Thoracic aorta (tissue), 2 donors: ENCODE measurements around the gene WDR18. TPM values are rescaled to one million over a fixed set of nuclear protein-coding genes. Genes with fewer than 3 reads are reported as not detected.

Experiments used
- ATAC-seq: fragments of 150-250 bp; one replicate; pipeline ENCODE4 v1.8.0; 2017; ENCODE audit warnings: low read depth; ENCODE audit not compliant: insufficient number of reproducible peaks, low FRiP score
- DNase-seq: peaks from one replicate; pipeline ENCODE4 v3.0.0-alpha.2; 2020; ENCODE audit warnings: low spot score
- H3K27ac ChIP-seq, 2 donors: fragments of 200-600 bp; sonication (generic); 1 replicate in 1 of 2; 2 replicates in 1 of 2; pipeline ENCODE4 v1.5.1; 2016; ENCODE audit warnings: mild to moderate bottlenecking in 2 of 2, moderate library complexity in 2 of 2
- H3K27me3 ChIP-seq: fragments of 200-600 bp; sonication (generic); replicated peaks from 2 replicates; pipeline ENCODE4 v1.6.0; 2016; ENCODE audit warnings: mild to moderate bottlenecking; ENCODE audit not compliant: insufficient read depth
- H3K36me3 ChIP-seq: fragments of 200-600 bp; sonication (generic); one replicate; pipeline ENCODE4 v1.5.1; 2016
- H3K4me1 ChIP-seq, 2 donors: fragments of 200-600 bp; sonication (generic); 1 replicate in 1 of 2; 2 replicates in 1 of 2; pipeline versions ENCODE4 v1.5.1 to v1.6.0; 2016; ENCODE audit warnings: low read depth in 2 of 2, mild to moderate bottlenecking in 1 of 2; ENCODE audit not compliant: control insufficient read depth in 1 of 2
- H3K4me3 ChIP-seq: fragments of 200-600 bp; sonication (generic); 2 replicates; pipeline ENCODE4 v1.5.1; 2016; ENCODE audit warnings: mild to moderate bottlenecking
- H3K9me3 ChIP-seq: fragments of 200-600 bp; sonication (generic); 2 replicates; pipeline ENCODE4 v1.5.1; 2016
- CTCF ChIP-seq: fragments of 200-600 bp; sonication (generic); IDR thresholded peaks from one replicate; pipeline ENCODE4 v1.5.1; 2019; ENCODE audit warnings: antibody characterized with exemption
- total RNA-seq, 2 donors: library from RNA; depleted of rRNA; stranded (reverse); fragments of >200 nt; gene quantifications; one replicate each; pipeline versions ENCODE4 v1.1.0 to v1.2.3, GENCODE V29; 2016

WDR18 gene
- total RNA-seq, 2 donors from 2014 or later, result 6.8 to 27.6 TPM

DNA sequence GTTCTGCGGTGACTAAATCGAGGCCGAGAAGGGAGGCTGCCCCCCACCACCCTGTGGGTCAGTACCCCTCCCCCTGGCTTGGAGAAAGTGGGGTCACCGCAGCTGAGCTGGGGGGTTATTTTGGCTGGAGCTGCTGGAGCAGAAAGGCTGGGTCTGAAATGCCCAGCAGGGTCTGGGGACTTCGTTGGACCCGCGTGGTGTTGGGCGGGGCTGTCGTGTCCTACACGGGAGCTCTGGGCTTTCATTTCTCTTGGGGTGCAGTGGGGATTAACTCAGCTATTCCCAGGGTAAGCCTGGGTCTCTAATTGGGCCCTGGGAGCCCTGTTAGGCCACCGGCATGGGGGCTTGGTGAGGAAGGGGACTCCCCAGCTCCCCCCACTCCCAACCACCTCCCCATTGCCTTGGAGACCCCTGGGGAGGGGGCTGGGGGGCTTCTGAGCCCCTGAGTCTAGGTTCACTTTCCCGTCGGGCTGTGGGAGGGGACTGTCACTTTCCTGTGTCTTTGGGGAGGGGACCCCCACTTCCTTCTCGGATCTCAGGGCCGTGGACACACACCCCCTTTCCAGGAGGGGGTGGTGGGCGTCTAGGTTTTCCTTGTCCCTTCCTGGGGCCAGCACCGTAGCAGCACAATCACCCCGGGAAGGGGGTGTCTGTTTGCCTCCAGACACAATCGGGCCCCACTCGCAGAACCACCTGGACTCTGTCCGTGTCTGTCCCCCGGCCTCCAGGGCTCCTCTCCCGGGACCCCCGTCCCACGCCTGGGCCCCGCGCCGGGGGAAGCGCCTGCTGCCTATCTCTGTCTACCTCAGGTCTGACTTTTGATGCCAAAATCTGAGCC is 10.2 kb upstream of the WDR18 start:
- TF ChIP-seq CTCF, result no peak
- ATAC-seq, result no peak
- H3K9me3 ChIP-seq, result peaks cover 4% of the 10 kb centered on the region

GRCh38 chr19:974564-975257 is 9.4 kb upstream of the WDR18 start:
- ATAC-seq, result no peak
- TF ChIP-seq CTCF, result no peak
- no peak overlapping the region for H3K4me3 ChIP-seq

More for the DNA sequence above, 10.2 kb upstream of the WDR18 start:
- Histone ChIP-seq H3K4me3 (no peak overlapping the region), H3K27ac (no peak overlapping the region), H3K27me3 (no peaks in the 10 kb centered on the region), H3K36me3 (peaks cover 10% of the 10 kb centered on the region), H3K4me1 (no peaks in the 10 kb centered on the region)
- DNase-seq, result no peak

GRCh38 chr19:976476-976875 is 7.7 kb upstream of the WDR18 start:
- no peak for TF ChIP-seq CTCF
- Histone ChIP-seq H3K27ac (no peak overlapping the region), H3K36me3 (peaks cover 4% of the 10 kb centered on the region), H3K4me3 (no peak overlapping the region), H3K4me1 (no peaks in the 10 kb centered on the region), H3K27me3 (no peaks in the 10 kb centered on the region), H3K9me3 (no peaks in the 10 kb centered on the region)
- ATAC-seq, result no peak
- DNase-seq, result no peak

More at GRCh38 chr19:974564-975257, 9.4 kb upstream of the WDR18 start:
- DNase-seq, result no peak
- Histone ChIP-seq H3K4me1 (no peaks in the 10 kb centered on the region), H3K9me3 (peaks cover 4% of the 10 kb centered on the region), H3K27ac (no peak overlapping the region), H3K36me3 (peaks cover 10% of the 10 kb centered on the region), H3K27me3 (no peaks in the 10 kb centered on the region)

DNA sequence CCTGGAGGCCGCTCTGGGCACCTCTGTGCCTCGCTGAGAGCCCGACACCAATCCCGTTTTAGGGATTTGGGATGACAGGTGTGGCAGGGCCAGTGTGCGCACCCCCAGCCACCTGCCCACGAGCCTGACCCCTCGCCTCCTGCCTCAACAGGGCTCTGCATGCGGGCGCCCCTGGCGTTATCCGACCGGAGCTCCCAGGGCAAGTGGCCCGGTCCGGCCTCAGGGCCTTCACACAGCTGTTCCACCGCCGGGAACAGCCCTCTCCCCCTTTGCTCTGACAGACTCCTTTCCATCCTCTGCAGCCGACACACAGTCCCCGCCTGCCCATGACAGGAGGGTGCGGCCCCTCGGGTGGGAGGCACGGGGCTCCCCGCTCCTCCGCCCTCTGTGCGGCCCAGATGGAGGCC is 7.1 kb upstream of the WDR18 start:
- DNase-seq, result no peak
- TF ChIP-seq CTCF, result no peak
- H3K4me1 ChIP-seq, result no peaks in the 10 kb centered on the region
- no peaks in the 10 kb centered on the region for H3K36me3 ChIP-seq
- ATAC-seq, result no peak
- H3K4me3 ChIP-seq, result no peak overlapping the region
- H3K27ac ChIP-seq, result no peak overlapping the region
- no peaks in the 10 kb centered on the region for H3K9me3 ChIP-seq
- H3K27me3 ChIP-seq, result no peaks in the 10 kb centered on the region

DNA sequence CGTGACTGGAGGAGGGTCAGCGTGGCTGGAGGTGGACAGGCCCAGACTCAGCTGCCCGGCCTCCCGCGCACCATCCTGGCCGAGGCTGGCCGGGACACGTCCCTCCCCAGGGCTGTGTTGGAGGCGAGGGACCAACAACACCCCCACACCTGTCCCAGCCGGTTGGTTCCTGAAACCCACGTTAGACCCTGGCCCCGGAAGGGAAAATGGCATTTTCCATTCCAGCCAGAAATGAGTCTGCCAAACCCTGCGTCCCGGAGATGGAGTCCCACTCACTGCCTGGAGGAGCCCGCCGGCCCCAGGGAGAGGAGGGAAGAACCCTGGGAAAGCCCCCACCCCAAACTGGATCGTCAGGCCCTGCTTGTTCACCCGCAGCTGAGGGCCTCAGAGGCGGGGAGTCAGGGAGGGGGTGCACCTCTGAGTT is 4.8 kb upstream of the WDR18 start:
- Histone ChIP-seq H3K36me3 (no peaks in the 10 kb centered on the region), H3K27me3 (no peaks in the 10 kb centered on the region), H3K4me3 (no peak overlapping the region), H3K9me3 (no peaks in the 10 kb centered on the region), H3K27ac (no peak overlapping the region), H3K4me1 (peaks cover 6 to 18% of the 10 kb centered on the region in 2 donors)
- no peak for TF ChIP-seq CTCF
- no peak for DNase-seq
- no peak for ATAC-seq
